Prostate gland (tissue), 2 donors: ENCODE data around the gene FRMD4A. TPM values are rescaled to one million over a fixed set of nuclear protein-coding genes. Genes with fewer than 3 reads are reported as not detected.

Experiments used
- DNase-seq: peaks from one replicate; pipeline ENCODE4 v3.0.0-alpha.2; 2019; ENCODE audit warnings: low spot score
- H3K27ac ChIP-seq, 2 donors: fragments of 200-600 bp; sonication (generic); 2 replicates each; pipeline ENCODE4 v1.5.1; 2017 to 2019
- H3K27me3 ChIP-seq: fragments of 200-600 bp; sonication (generic); replicated peaks from 2 replicates; pipeline ENCODE4 v1.5.1; 2019; ENCODE audit not compliant: insufficient read depth
- H3K36me3 ChIP-seq, 2 donors: fragments of 200-600 bp; sonication (generic); 1 replicate in 1 of 2; 2 replicates in 1 of 2; pipeline versions ENCODE4 v1.5.1 to v1.8.1; 2017 to 2019
- H3K4me1 ChIP-seq: fragments of 200-600 bp; sonication (generic); replicated peaks from 2 replicates; pipeline ENCODE4 v1.5.1; 2019
- H3K4me3 ChIP-seq, 2 donors: fragments of 200-600 bp; sonication (generic); 2 replicates each; pipeline ENCODE4 v1.5.1; 2017 to 2019
- H3K9me3 ChIP-seq: fragments of 200-600 bp; sonication (generic); 2 replicates; pipeline ENCODE4 v1.5.1; 2017
- CTCF ChIP-seq, 4 experiments: fragments of 200-600 bp in 2 of 4; fragments of 450-650 bp in 2 of 4; sonication (generic) in 2 of 4; IDR thresholded peaks; 1 replicate in 3 of 4; 2 replicates in 1 of 4; pipeline ENCODE4 v1.5.1; 2016 to 2019; ENCODE audit warnings: antibody characterized with exemption in 4 of 4, mild to moderate bottlenecking in 2 of 4, moderate library complexity in 2 of 4
- POLR2A ChIP-seq: fragments of 450-650 bp; IDR thresholded peaks from one replicate; pipeline ENCODE4 v1.6.1; 2016; ENCODE audit warnings: antibody characterized with exemption, mild to moderate bottlenecking
- POLR2AphosphoS5 ChIP-seq: sonication (generic); formaldehyde crosslinking; IDR thresholded peaks from one replicate; pipeline ENCODE4 v1.6.1; 2017; ENCODE audit warnings: antibody characterized with exemption
- WGBS: methylation state at CpG from one replicate; pipeline ENCODE4 v1.1.5; 2018; 5-methylcytosine and 5-hydroxymethylcytosine counted together
- intact Hi-C: fragments of 100-400 bp; cut with DNase I; formaldehyde crosslinking; loops from one replicate; pipeline ENCODE4 v1.14.2; 2022
- total RNA-seq, 2 donors: library from RNA; depleted of rRNA; stranded (reverse); fragments of >200 nt; gene quantifications; one replicate each; pipeline ENCODE4 v1.1.0, GENCODE V29; 2016

Gene FRMD4A
- total RNA-seq, 2 donors from 2014 or later: 38.0 to 53.2 TPM

- TF ChIP-seq CTCF (IDR thresholded peaks at IDR 0.05) (no peak), POLR2A (no peak), POLR2AphosphoS5 (no peak)
- 47% methylated on average over 9 of the region's 9 CpGs for WGBS
- DNase-seq: no peak
- Histone ChIP-seq H3K36me3 (no peaks in the 10 kb centered on the region), H3K9me3 (no peaks in the 10 kb centered on the region), H3K27me3 (no peaks in the 10 kb centered on the region), H3K27ac (no peak overlapping the region), H3K4me3 (no peak overlapping the region), H3K4me1 (no peaks in the 10 kb centered on the region)
- intact Hi-C loops: no loop called here
Observed at GRCh38 chr10:14358886-14359573, 28.3 kb upstream of the FRMD4A start.

- intact Hi-C loops: no loop called here
Observed at GRCh38 chr10:14356921-14357320, 26.2 kb upstream of the FRMD4A start.

GRCh38 chr10:14355750-14356149 is 25.0 kb upstream of the FRMD4A start:
- no peaks in the 10 kb centered on the region for H3K27me3 ChIP-seq
- WGBS: 95% methylated on average over 3 of the region's 3 CpGs
- no peak overlapping the region for H3K27ac ChIP-seq
- no peaks in the 10 kb centered on the region for H3K36me3 ChIP-seq
- intact Hi-C loops: no loop called here
- TF ChIP-seq POLR2A (no peak), CTCF (IDR thresholded peaks at IDR 0.05) (no peak), POLR2AphosphoS5 (no peak)
- no peaks in the 10 kb centered on the region for H3K4me1 ChIP-seq
- H3K9me3 ChIP-seq: no peaks in the 10 kb centered on the region
- no peak overlapping the region for H3K4me3 ChIP-seq
- no peak for DNase-seq

More at GRCh38 chr10:14356921-14357320, 26.2 kb upstream of the FRMD4A start:
- H3K4me1 ChIP-seq: no peaks in the 10 kb centered on the region
- no peak overlapping the region for H3K27ac ChIP-seq
- no peaks in the 10 kb centered on the region for H3K27me3 ChIP-seq
- no peaks in the 10 kb centered on the region for H3K36me3 ChIP-seq
- DNase-seq: no peak
- no peak overlapping the region for H3K4me3 ChIP-seq
- no peaks in the 10 kb centered on the region for H3K9me3 ChIP-seq
- whole genome bisulfite sequencing: 95% methylated on average over 3 of the region's 3 CpGs
- TF ChIP-seq POLR2AphosphoS5 (no peak), CTCF (IDR thresholded peaks at IDR 0.05) (no peak), POLR2A (no peak)

- Histone ChIP-seq H3K9me3 (no peaks in the 10 kb centered on the region), H3K4me3 (no peak overlapping the region), H3K4me1 (no peaks in the 10 kb centered on the region), H3K27me3 (no peaks in the 10 kb centered on the region), H3K36me3 (no peaks in the 10 kb centered on the region), H3K27ac (no peak overlapping the region)
- 100% methylated on average over 1 of the region's 1 CpG for WGBS
- DNase-seq: no peak
- no peak for TF ChIP-seq POLR2AphosphoS5
- no peak for TF ChIP-seq POLR2A
- TF ChIP-seq CTCF (IDR thresholded peaks at IDR 0.05): no peak
- intact Hi-C loops: no loop called here
Observed at GRCh38 chr10:14353291-14353913, 22.7 kb upstream of the FRMD4A start.

- no peak for DNase-seq
- intact Hi-C loops: no loop called here
- Histone ChIP-seq H3K27ac (no peak overlapping the region), H3K9me3 (no peaks in the 10 kb centered on the region), H3K4me3 (no peak overlapping the region), H3K4me1 (no peaks in the 10 kb centered on the region), H3K36me3 (no peaks in the 10 kb centered on the region), H3K27me3 (no peaks in the 10 kb centered on the region)
- no peak for TF ChIP-seq POLR2A
- TF ChIP-seq POLR2AphosphoS5: no peak
- TF ChIP-seq CTCF (IDR thresholded peaks at IDR 0.05): no peak
- 94% methylated on average over 4 of the region's 4 CpGs for WGBS
Observed at GRCh38 chr10:14350006-14350405, 19.3 kb upstream of the FRMD4A start.
